ENCODE data around the gene KCNT2.
A peak's percentile ranks its signal among the peaks of the same experiment; 100 is the strongest.

The KCNT2 gene

GRCh38 chr1:196382383-196382782 is 225.9 kb downstream of the KCNT2 start:
- Histone ChIP-seq H3K36me3 (ENCODE audit: control insufficient read depth, insufficient read depth, low read length) (no peaks in the 10 kb centered on the region), H3K9ac (ENCODE audit: low read length) (no peak overlapping the region), H3K4me1 (ENCODE audit: control insufficient read depth, low read depth, low read length) (no peaks in the 10 kb centered on the region), H3K56ac (ENCODE audit: low read length) (no peak overlapping the region), H2BK15ac (replicated peaks; ENCODE audit: low read depth) (no peak overlapping the region), H3K79me1 (ENCODE audit: low read length) (no peaks in the 10 kb centered on the region), H2BK5ac (ENCODE audit: low read length) (no peak overlapping the region), H3K23ac (ENCODE audit: low read length) (no peak overlapping the region), H4K5ac (ENCODE audit: low read length) (no peak overlapping the region), H4K8ac (ENCODE audit: low read depth, low read length) (no peak overlapping the region), H3K27me3 (ENCODE audit: insufficient read depth, low read length, poor library complexity) (no peaks in the 10 kb centered on the region), H3K4ac (ENCODE audit: low read depth, low read length) (no peak overlapping the region), H2AK5ac (ENCODE audit: low read length) (no peak overlapping the region), H3K18ac (ENCODE audit: low read length) (no peak overlapping the region), H2BK120ac (ENCODE audit: low read depth, low read length) (no peak overlapping the region), H3K4me2 (ENCODE audit: low read length) (no peak overlapping the region), H3K79me2 (ENCODE audit: control insufficient read depth, insufficient read depth, low read length) (no peaks in the 10 kb centered on the region), H3K27ac (ENCODE audit: low read depth, low read length) (no peak overlapping the region), H3K4me3 (ENCODE audit: low read length) (no peak overlapping the region)
- whole genome bisulfite sequencing (ENCODE audit: extremely low coverage, insufficient coverage, low lambda C conversion rate), result 100% methylated on average over 2 of the region's 6 CpGs
- DNase-seq, result no peak

DNA sequence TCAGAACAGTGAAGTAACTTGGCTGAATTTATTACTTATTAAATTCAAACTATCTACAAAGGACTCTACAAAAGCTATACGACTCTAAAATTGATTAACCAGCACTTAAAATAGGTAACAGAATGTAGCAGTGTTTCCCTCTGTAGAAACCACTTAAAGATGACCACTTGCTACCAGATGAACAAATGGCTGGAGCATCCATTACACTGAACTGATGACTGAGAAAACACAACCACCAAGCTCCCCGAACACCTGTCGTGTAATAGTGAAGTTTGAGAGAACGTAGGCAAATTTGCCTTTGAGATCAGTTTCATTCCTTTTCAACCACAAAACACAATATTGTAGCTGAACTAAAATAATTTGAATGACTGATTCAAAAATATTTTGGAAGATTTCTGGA is 226.7 kb downstream of the KCNT2 start:
- Histone ChIP-seq H3K4me3 (ENCODE audit: low read length) (no peak overlapping the region), H3K56ac (ENCODE audit: low read length) (no peak overlapping the region), H3K4me2 (ENCODE audit: low read length) (no peak overlapping the region)

DNA sequence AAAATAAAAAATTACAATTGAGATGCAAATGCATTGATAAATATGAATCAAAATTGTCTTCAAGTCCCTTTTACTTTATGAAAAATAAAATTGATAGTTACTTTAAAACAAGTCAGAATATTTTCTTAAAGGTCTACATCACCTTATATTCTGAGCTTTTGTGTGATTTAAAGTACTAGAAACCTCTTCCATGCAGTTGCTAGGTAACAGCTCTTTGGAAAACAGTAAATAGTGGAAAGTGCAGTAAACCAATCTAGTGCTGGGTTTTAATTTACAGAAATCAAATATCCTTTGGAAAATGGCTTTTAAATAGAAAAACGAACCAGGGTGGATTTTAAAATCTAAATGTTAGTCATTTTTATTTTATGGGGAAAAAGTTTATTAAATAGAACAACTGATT is 227.9 kb downstream of the KCNT2 start:
- H3K4me1 ChIP-seq (ENCODE audit: control insufficient read depth, low read depth, low read length), result no peaks in the 10 kb centered on the region
- H3K27ac ChIP-seq (ENCODE audit: low read depth, low read length), result no peak overlapping the region
- no peak overlapping the region for H3K23ac ChIP-seq (ENCODE audit: low read length)
- no peaks in the 10 kb centered on the region for H3K79me2 ChIP-seq (ENCODE audit: control insufficient read depth, insufficient read depth, low read length)
- no peak overlapping the region for H2BK120ac ChIP-seq (ENCODE audit: low read depth, low read length)
- H4K8ac ChIP-seq (ENCODE audit: low read depth, low read length), result no peak overlapping the region
- H3K9ac ChIP-seq (ENCODE audit: low read length), result no peak overlapping the region
- no peak overlapping the region for H3K4me3 ChIP-seq (ENCODE audit: low read length)
- no peak overlapping the region for H3K4me2 ChIP-seq (ENCODE audit: low read length)
- H3K56ac ChIP-seq (ENCODE audit: low read length), result no peak overlapping the region
- no CpG with 5 or more reads among the region's 1 CpG for WGBS (ENCODE audit: extremely low coverage, insufficient coverage, low lambda C conversion rate)
- no peak overlapping the region for H2BK15ac ChIP-seq (replicated peaks; ENCODE audit: low read depth)
- no peak overlapping the region for H3K4ac ChIP-seq (ENCODE audit: low read depth, low read length)
- no peaks in the 10 kb centered on the region for H3K36me3 ChIP-seq (ENCODE audit: control insufficient read depth, insufficient read depth, low read length)
- peak; percentile 49 for DNase-seq
- H3K27me3 ChIP-seq (ENCODE audit: insufficient read depth, low read length, poor library complexity), result no peaks in the 10 kb centered on the region
- H3K79me1 ChIP-seq (ENCODE audit: low read length), result no peaks in the 10 kb centered on the region
- no peak overlapping the region for H2AK5ac ChIP-seq (ENCODE audit: low read length)
- H4K5ac ChIP-seq (ENCODE audit: low read length), result no peak overlapping the region
- H2BK5ac ChIP-seq (ENCODE audit: low read length), result no peak overlapping the region
- no peak overlapping the region for H3K18ac ChIP-seq (ENCODE audit: low read length)

More for the DNA sequence above, 226.7 kb downstream of the KCNT2 start:
- H2AK5ac ChIP-seq (ENCODE audit: low read length), result no peak overlapping the region
- no peaks in the 10 kb centered on the region for H3K79me2 ChIP-seq (ENCODE audit: control insufficient read depth, insufficient read depth, low read length)
- H4K5ac ChIP-seq (ENCODE audit: low read length), result no peak overlapping the region
- no peaks in the 10 kb centered on the region for H3K27me3 ChIP-seq (ENCODE audit: insufficient read depth, low read length, poor library complexity)
- H3K36me3 ChIP-seq (ENCODE audit: control insufficient read depth, insufficient read depth, low read length), result no peaks in the 10 kb centered on the region
- no peak overlapping the region for H3K4ac ChIP-seq (ENCODE audit: low read depth, low read length)
- no peak overlapping the region for H3K9ac ChIP-seq (ENCODE audit: low read length)
- H3K4me1 ChIP-seq (ENCODE audit: control insufficient read depth, low read depth, low read length), result no peaks in the 10 kb centered on the region
- no peak overlapping the region for H4K8ac ChIP-seq (ENCODE audit: low read depth, low read length)
- no peaks in the 10 kb centered on the region for H3K79me1 ChIP-seq (ENCODE audit: low read length)
- no peak overlapping the region for H2BK5ac ChIP-seq (ENCODE audit: low read length)
- no CpG with 5 or more reads among the region's 4 CpGs for WGBS (ENCODE audit: extremely low coverage, insufficient coverage, low lambda C conversion rate)
- no peak overlapping the region for H2BK15ac ChIP-seq (replicated peaks; ENCODE audit: low read depth)
- H3K23ac ChIP-seq (ENCODE audit: low read length), result no peak overlapping the region
- no peak overlapping the region for H2BK120ac ChIP-seq (ENCODE audit: low read depth, low read length)
- H3K18ac ChIP-seq (ENCODE audit: low read length), result no peak overlapping the region
- H3K27ac ChIP-seq (ENCODE audit: low read depth, low read length), result no peak overlapping the region
- no peak for DNase-seq

DNA sequence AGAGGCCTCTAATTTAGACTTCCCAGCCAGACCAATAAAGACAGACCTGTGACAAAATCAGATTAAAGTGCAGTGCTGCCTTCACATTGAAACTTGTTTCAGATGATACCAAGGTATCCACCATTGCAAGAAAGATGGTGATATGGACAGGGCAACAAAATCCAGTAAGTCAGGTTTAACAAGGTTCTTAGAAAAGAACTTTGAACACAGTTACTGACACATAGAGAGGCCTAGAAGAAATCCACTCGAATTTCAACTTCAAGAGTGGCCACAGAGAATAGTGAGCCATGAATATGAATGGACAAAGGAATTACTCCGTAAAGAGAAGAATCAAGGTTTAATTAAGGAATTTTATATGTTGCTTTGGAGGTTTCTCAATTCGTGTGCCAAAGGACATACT is 230.4 kb downstream of the KCNT2 start:
- Histone ChIP-seq H3K36me3 (ENCODE audit: control insufficient read depth, insufficient read depth, low read length) (no peaks in the 10 kb centered on the region), H4K5ac (ENCODE audit: low read length) (no peak overlapping the region), H3K4me3 (ENCODE audit: low read length) (no peak overlapping the region), H4K8ac (ENCODE audit: low read depth, low read length) (no peak overlapping the region), H3K56ac (ENCODE audit: low read length) (no peak overlapping the region), H3K23ac (ENCODE audit: low read length) (no peak overlapping the region), H2BK120ac (ENCODE audit: low read depth, low read length) (no peak overlapping the region), H3K4me2 (ENCODE audit: low read length) (no peak overlapping the region), H3K4me1 (ENCODE audit: control insufficient read depth, low read depth, low read length) (no peaks in the 10 kb centered on the region), H3K4ac (ENCODE audit: low read depth, low read length) (no peak overlapping the region), H2BK5ac (ENCODE audit: low read length) (no peak overlapping the region), H3K18ac (ENCODE audit: low read length) (no peak overlapping the region), H3K27me3 (ENCODE audit: insufficient read depth, low read length, poor library complexity) (no peaks in the 10 kb centered on the region), H2AK5ac (ENCODE audit: low read length) (no peak overlapping the region), H3K9ac (ENCODE audit: low read length) (no peak overlapping the region), H3K27ac (ENCODE audit: low read depth, low read length) (no peak overlapping the region), H3K79me1 (ENCODE audit: low read length) (no peaks in the 10 kb centered on the region), H2BK15ac (replicated peaks; ENCODE audit: low read depth) (no peak overlapping the region), H3K79me2 (ENCODE audit: control insufficient read depth, insufficient read depth, low read length) (no peaks in the 10 kb centered on the region)
- no CpG with 5 or more reads among the region's 3 CpGs for WGBS (ENCODE audit: extremely low coverage, insufficient coverage, low lambda C conversion rate)
- DNase-seq, result no peak

DNA sequence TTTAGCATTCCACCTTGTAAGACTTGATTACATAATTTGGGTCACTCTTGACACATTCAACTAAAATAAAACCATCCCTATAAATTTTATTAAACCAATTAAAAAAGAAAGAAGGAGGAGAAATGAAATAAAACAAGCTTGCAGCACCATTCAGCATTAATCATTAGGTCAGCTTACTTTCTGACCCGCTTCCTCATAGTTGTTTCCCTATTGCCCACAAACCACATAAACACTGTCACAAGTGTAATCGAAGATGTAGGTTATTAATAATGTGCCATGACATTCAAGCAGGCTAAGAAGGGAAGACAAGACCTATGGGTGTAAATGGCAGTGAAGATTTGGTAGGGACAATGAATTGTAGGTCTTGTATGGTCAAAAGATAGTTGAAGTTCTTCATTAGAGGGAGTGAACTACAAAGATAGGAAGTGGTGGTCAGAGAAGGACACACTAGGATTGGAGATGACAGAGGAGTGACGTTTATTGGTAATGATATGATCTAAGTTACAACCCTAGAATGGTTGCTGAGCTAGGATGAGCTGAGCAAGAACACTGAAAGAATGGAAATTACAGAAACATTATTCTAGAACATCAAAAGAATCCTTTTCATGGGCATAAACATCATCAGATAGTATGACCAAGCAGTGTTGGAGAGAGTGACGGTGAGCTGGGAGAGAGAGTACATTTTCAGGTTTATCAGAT is 231.5 kb downstream of the KCNT2 start:
- H3K23ac ChIP-seq (ENCODE audit: low read length), result no peak overlapping the region
- H3K9ac ChIP-seq (ENCODE audit: low read length), result no peak overlapping the region
- H2AK5ac ChIP-seq (ENCODE audit: low read length), result no peak overlapping the region
- no peak overlapping the region for H4K8ac ChIP-seq (ENCODE audit: low read depth, low read length)
- no peaks in the 10 kb centered on the region for H3K36me3 ChIP-seq (ENCODE audit: control insufficient read depth, insufficient read depth, low read length)
- no peaks in the 10 kb centered on the region for H3K79me2 ChIP-seq (ENCODE audit: control insufficient read depth, insufficient read depth, low read length)
- H3K4me2 ChIP-seq (ENCODE audit: low read length), result no peak overlapping the region
- H2BK5ac ChIP-seq (ENCODE audit: low read length), result no peak overlapping the region
- H2BK15ac ChIP-seq (replicated peaks; ENCODE audit: low read depth), result no peak overlapping the region
- H4K5ac ChIP-seq (ENCODE audit: low read length), result no peak overlapping the region
- no peaks in the 10 kb centered on the region for H3K79me1 ChIP-seq (ENCODE audit: low read length)
- H3K4me3 ChIP-seq (ENCODE audit: low read length), result no peak overlapping the region
- no peaks in the 10 kb centered on the region for H3K27me3 ChIP-seq (ENCODE audit: insufficient read depth, low read length, poor library complexity)
- H3K27ac ChIP-seq (ENCODE audit: low read depth, low read length), result no peak overlapping the region
- H2BK120ac ChIP-seq (ENCODE audit: low read depth, low read length), result no peak overlapping the region
- H3K56ac ChIP-seq (ENCODE audit: low read length), result no peak overlapping the region
- WGBS (ENCODE audit: extremely low coverage, insufficient coverage, low lambda C conversion rate), result no CpG with 5 or more reads among the region's 4 CpGs
- DNase-seq, result no peak
- no peak overlapping the region for H3K4ac ChIP-seq (ENCODE audit: low read depth, low read length)
- no peaks in the 10 kb centered on the region for H3K4me1 ChIP-seq (ENCODE audit: control insufficient read depth, low read depth, low read length)
- H3K18ac ChIP-seq (ENCODE audit: low read length), result no peak overlapping the region

DNA sequence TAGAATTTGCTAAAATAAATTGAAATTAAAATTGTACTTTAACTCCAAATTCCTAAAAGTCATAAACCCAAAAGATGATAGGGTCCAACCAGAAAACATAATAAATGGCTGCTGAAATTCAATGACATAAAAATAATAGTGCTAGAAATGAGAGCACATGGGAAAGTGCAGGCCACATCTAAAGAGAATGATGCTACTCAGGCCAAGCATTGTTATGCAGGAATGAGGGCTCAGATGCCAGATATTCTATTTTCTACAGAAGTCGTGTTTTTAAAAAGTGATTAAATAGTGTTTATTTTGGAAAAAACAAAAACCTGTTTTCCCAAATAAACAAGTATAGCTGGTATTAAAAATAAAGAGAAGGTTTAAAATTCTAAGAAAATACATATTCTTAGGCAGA is 234.4 kb downstream of the KCNT2 start:
- Histone ChIP-seq H3K79me1 (ENCODE audit: low read length) (no peaks in the 10 kb centered on the region), H3K23ac (ENCODE audit: low read length) (no peak overlapping the region), H4K5ac (ENCODE audit: low read length) (no peak overlapping the region), H2BK15ac (replicated peaks; ENCODE audit: low read depth) (no peak overlapping the region), H2AK5ac (ENCODE audit: low read length) (no peak overlapping the region), H3K56ac (ENCODE audit: low read length) (no peak overlapping the region), H3K18ac (ENCODE audit: low read length) (no peak overlapping the region), H3K36me3 (ENCODE audit: control insufficient read depth, insufficient read depth, low read length) (no peaks in the 10 kb centered on the region), H3K4me1 (ENCODE audit: control insufficient read depth, low read depth, low read length) (no peaks in the 10 kb centered on the region), H3K27me3 (ENCODE audit: insufficient read depth, low read length, poor library complexity) (no peaks in the 10 kb centered on the region), H3K4me3 (ENCODE audit: low read length) (no peak overlapping the region), H3K27ac (ENCODE audit: low read depth, low read length) (no peak overlapping the region), H2BK5ac (ENCODE audit: low read length) (no peak overlapping the region), H3K79me2 (ENCODE audit: control insufficient read depth, insufficient read depth, low read length) (no peaks in the 10 kb centered on the region), H2BK120ac (ENCODE audit: low read depth, low read length) (no peak overlapping the region), H3K4ac (ENCODE audit: low read depth, low read length) (no peak overlapping the region), H4K8ac (ENCODE audit: low read depth, low read length) (no peak overlapping the region), H3K4me2 (ENCODE audit: low read length) (no peak overlapping the region), H3K9ac (ENCODE audit: low read length) (no peak overlapping the region)
- DNase-seq, result no peak
- WGBS (ENCODE audit: extremely low coverage, insufficient coverage, low lambda C conversion rate), result no CpG with 5 or more reads among the region's 1 CpG

Measured in mesendoderm (in vitro differentiated cells).